Kidney glomerular epithelial cell (primary cell): ENCODE data around the gene CHD6.
A peak's percentile ranks its signal among the peaks of the same experiment; 100 is the strongest.

Experiments used
- DNase-seq: peaks from one replicate; lab custom pipeline; 2025; lab: John Stamatoyannopoulos, UW

Gene CHD6

GRCh38 chr20:41617902-41618806 is at the start of gene CHD6:
TSS of gene CHD6 (minus strand) at chr20:41618377. CDS start at chr20:41551337, 67,040 bp downstream.
- peak; percentile 99 for DNase-seq

GRCh38 chr20:41664584-41664983 is 46.4 kb upstream of the CHD6 start:
- no peak for DNase-seq

GRCh38 chr20:41657655-41658054 is 39.5 kb upstream of the CHD6 start:
- no peak for DNase-seq

- DNase-seq, result no peak
Observed at GRCh38 chr20:41655962-41656618, 37.9 kb upstream of the CHD6 start.

- no peak for DNase-seq
Observed at GRCh38 chr20:41654884-41655283, 36.7 kb upstream of the CHD6 start.

GRCh38 chr20:41654292-41654691 is 36.1 kb upstream of the CHD6 start:
- no peak for DNase-seq

- no peak for DNase-seq
Observed at GRCh38 chr20:41650231-41650948, 32.2 kb upstream of the CHD6 start.

- no peak for DNase-seq
Observed at GRCh38 chr20:41649489-41649888, 31.3 kb upstream of the CHD6 start.

- DNase-seq, result no peak
Observed at GRCh38 chr20:41645372-41645771, 27.2 kb upstream of the CHD6 start.

GRCh38 chr20:41643504-41643938 is 25.3 kb upstream of the CHD6 start:
- peak; percentile 16 for DNase-seq

- DNase-seq, result no peak
Observed at GRCh38 chr20:41639630-41640029, 21.5 kb upstream of the CHD6 start.

GRCh38 chr20:41638456-41638855 is 20.3 kb upstream of the CHD6 start:
- DNase-seq, result no peak

- no peak for DNase-seq
Observed at GRCh38 chr20:41635158-41635557, 17.0 kb upstream of the CHD6 start.

GRCh38 chr20:41632896-41633295 is 14.7 kb upstream of the CHD6 start:
- no peak for DNase-seq

- DNase-seq, result no peak
Observed at GRCh38 chr20:41631826-41632225, 13.6 kb upstream of the CHD6 start.

GRCh38 chr20:41630846-41631245 is 12.7 kb upstream of the CHD6 start:
- DNase-seq, result no peak

GRCh38 chr20:41627611-41628244 is 9.6 kb upstream of the CHD6 start:
- no peak for DNase-seq

GRCh38 chr20:41627001-41627495 is 8.9 kb upstream of the CHD6 start:
- no peak for DNase-seq

GRCh38 chr20:41623625-41624375 is 5.6 kb upstream of the CHD6 start:
- DNase-seq, result no peak

- no peak for DNase-seq
Observed at GRCh38 chr20:41622584-41622983, 4.4 kb upstream of the CHD6 start.

GRCh38 chr20:41621971-41622370 is 3.8 kb upstream of the CHD6 start:
- peak; percentile 24 for DNase-seq
